Measurements from ENCODE around the gene AKT3.

DNA sequence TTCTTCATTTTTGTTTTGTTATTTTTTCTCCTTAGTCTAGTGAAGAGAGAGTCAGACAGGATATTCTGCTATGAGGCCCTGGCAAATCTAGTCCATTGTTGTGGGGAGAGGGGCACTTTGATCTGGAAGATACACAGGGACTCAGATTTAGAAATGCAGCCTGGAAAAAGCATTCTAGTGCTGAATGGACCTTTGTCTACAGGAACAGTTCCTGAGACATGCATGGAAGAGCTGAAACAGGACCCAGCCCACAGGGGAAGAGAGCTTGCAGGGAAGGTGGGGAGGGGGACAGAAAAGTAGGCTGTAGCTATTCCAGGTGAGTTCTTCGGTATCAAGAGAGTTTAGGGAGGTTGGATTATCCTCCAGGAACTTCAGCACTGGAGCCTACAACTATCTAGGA, 98.5 kb downstream of the AKT3 start:
- no peak for TF ChIP-seq CTCF (IDR thresholded peaks at IDR 0.05)
- TF ChIP-seq POLR2A (IDR thresholded peaks at IDR 0.05), result no peak
- TF ChIP-seq EP300 (IDR thresholded peaks at IDR 0.05), result no peak
- TF ChIP-seq POLR2AphosphoS5 (IDR thresholded peaks at IDR 0.05), result no peak

Data from suprapubic skin (tissue), 4 donors.